Karpas-422 (cell line): ENCODE results near the gene TLCD3B. TPM values are rescaled to one million over a fixed set of nuclear protein-coding genes. Genes with fewer than 3 reads are reported as not detected.

ENCODE experiments used
- DNase-seq: peaks from one replicate; pipeline ENCODE4 v3.0.0-alpha.2; 2015
- H2AFZ ChIP-seq: fragments of 200-600 bp; sonication (generic); 2 replicates; pipeline ENCODE4 v1.6.1; 2014; ENCODE audit warnings: antibody characterized with exemption, low read length, mixed read lengths
- H3K27ac ChIP-seq: fragments of 200-600 bp; sonication (generic); 2 replicates; pipeline ENCODE4 v1.5.1; 2014; ENCODE audit warnings: mild to moderate bottlenecking, low read length, moderate library complexity
- H3K27me3 ChIP-seq: fragments of 200-600 bp; sonication (generic); 2 replicates; pipeline ENCODE4 v1.6.1; 2014; ENCODE audit warnings: low read length, mixed read lengths
- H3K36me3 ChIP-seq: fragments of 200-600 bp; sonication (generic); 2 replicates; pipeline ENCODE4 v1.6.1; 2014; ENCODE audit warnings: low read length, mixed read lengths; ENCODE audit not compliant: insufficient read depth
- H3K4me1 ChIP-seq: fragments of 200-600 bp; sonication (generic); 2 replicates; pipeline ENCODE4 v1.6.1; 2014; ENCODE audit warnings: mild to moderate bottlenecking, low read length, mixed read lengths
- H3K4me2 ChIP-seq: fragments of 200-600 bp; sonication (generic); 2 replicates; pipeline ENCODE4 v1.6.1; 2014; ENCODE audit warnings: low read length, low read depth, mild to moderate bottlenecking; ENCODE audit not compliant: poor library complexity, severe bottlenecking
- H3K4me3 ChIP-seq: fragments of 200-600 bp; sonication (generic); 2 replicates; pipeline ENCODE4 v1.5.1; 2014; ENCODE audit warnings: mild to moderate bottlenecking, antibody characterized with exemption, low read length, mixed read lengths
- H3K79me2 ChIP-seq: fragments of 200-600 bp; sonication (generic); 2 replicates; pipeline ENCODE4 v1.6.1; 2014; ENCODE audit warnings: mild to moderate bottlenecking, low read length, mixed read lengths
- H3K9ac ChIP-seq: fragments of 200-600 bp; sonication (generic); 2 replicates; pipeline ENCODE4 v1.6.0; 2014; ENCODE audit warnings: low read length
- H3K9me2 ChIP-seq: fragments of 200-600 bp; sonication (generic), shearing (Covaris generic); replicated peaks from 2 replicates; pipeline ENCODE4 v1.6.0; 2014; ENCODE audit warnings: mild to moderate bottlenecking, low read length, moderate library complexity; ENCODE audit not compliant: insufficient read depth
- H3K9me3 ChIP-seq: fragments of 300-700, 200-600 bp; sonication (generic); 2 replicates; pipeline ENCODE4 v1.6.1; 2014; ENCODE audit warnings: low read length, mixed read lengths
- H4K20me1 ChIP-seq: fragments of 200-600 bp; sonication (generic); 2 replicates; pipeline ENCODE4 v1.6.1; 2014; ENCODE audit warnings: mild to moderate bottlenecking, antibody characterized with exemption, low read length, low read depth; ENCODE audit not compliant: insufficient read depth
- total RNA-seq: library from RNA; depleted of rRNA; stranded (reverse); fragments of >200 nt; shearing (Covaris generic); gene quantifications from 2 replicates; pipeline ENCODE4 v1.2.3, GENCODE V29; 2014; ENCODE audit warnings: low replicate concordance

Gene TLCD3B
- total RNA-seq, 1 experiment from 2014 or later, result not detected

DNA sequence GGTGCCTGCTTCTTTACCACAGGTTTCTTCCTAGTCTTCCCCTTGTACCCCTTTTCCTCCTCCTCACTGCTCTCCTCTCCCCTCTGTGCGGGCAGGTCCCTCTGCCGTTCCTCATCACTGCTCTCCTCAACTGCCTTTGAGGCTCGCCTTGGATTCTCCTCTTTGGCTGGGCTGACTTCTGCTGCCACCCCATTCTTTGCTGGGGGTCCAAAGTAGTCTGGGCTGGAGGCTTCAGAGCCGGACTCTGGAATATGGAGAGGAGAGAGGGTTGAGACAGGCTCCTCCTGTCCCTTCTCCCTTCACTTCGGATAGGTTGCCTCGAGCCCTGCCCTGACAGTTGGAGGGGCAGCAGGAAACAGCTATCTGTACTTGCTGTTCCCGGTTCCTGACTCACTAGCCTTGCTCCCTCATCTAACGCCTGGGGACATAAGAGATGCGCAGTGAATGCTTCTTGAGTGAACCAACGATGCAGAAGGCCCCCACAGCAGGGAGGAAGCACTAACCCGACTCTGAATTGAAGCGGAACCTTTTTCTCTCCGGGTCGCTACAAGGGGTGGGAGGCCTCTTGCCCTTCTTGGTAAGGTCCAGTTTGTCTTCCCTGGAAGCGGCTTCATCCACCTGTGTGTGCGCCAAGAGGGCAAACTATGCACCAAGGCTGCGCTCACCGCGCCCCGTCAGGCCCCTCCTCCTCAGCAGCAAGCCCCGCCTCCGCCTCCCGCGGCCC is 36.3 kb downstream of the TLCD3B start:
- peak overlapping the region; percentile 90 for H3K27ac ChIP-seq
- H3K4me2 ChIP-seq, result peak overlapping the region; percentile 94
- no peaks in the 10 kb centered on the region for H4K20me1 ChIP-seq
- peak overlapping the region; percentile 96 for H3K9ac ChIP-seq
- H3K79me2 ChIP-seq, result peaks cover 13% of the 10 kb centered on the region
- peak overlapping the region; percentile 97 for H3K4me3 ChIP-seq
- no peak for DNase-seq
- peak overlapping the region; percentile 98; the same call in 1 of the 2 replicates for H2AFZ ChIP-seq
- H3K9me2 ChIP-seq, result no peaks in the 10 kb centered on the region
- H3K9me3 ChIP-seq, result no peaks in the 10 kb centered on the region
- H3K36me3 ChIP-seq, result peaks cover 8% of the 10 kb centered on the region; the same call in 1 of the 2 replicates
- H3K27me3 ChIP-seq, result no peaks in the 10 kb centered on the region
- H3K4me1 ChIP-seq, result peaks cover 34% of the 10 kb centered on the region

- Histone ChIP-seq H3K9me2 (no peaks in the 10 kb centered on the region), H2AFZ (no peak overlapping the region), H3K27me3 (no peaks in the 10 kb centered on the region), H3K9ac (peak overlapping the region; percentile 96), H3K36me3 (peaks cover 12% of the 10 kb centered on the region), H3K27ac (peak overlapping the region; percentile 90), H3K9me3 (no peaks in the 10 kb centered on the region), H3K79me2 (peaks cover 13% of the 10 kb centered on the region), H3K4me1 (peaks cover 34% of the 10 kb centered on the region), H4K20me1 (no peaks in the 10 kb centered on the region), H3K4me2 (peak overlapping the region; percentile 94), H3K4me3 (peak overlapping the region; percentile 97)
- peak; percentile 42 for DNase-seq
These were observed 37.0 kb downstream of the TLCD3B start for GRCh38 chr16:29993903-29994599.

- H3K9ac ChIP-seq, result peak overlapping the region; percentile 96
- no peaks in the 10 kb centered on the region for H4K20me1 ChIP-seq
- H3K36me3 ChIP-seq, result peaks cover 12% of the 10 kb centered on the region
- no peak overlapping the region for H2AFZ ChIP-seq
- no peaks in the 10 kb centered on the region for H3K27me3 ChIP-seq
- H3K4me1 ChIP-seq, result peaks cover 34% of the 10 kb centered on the region
- no peak overlapping the region for H3K4me3 ChIP-seq
- H3K79me2 ChIP-seq, result peaks cover 13% of the 10 kb centered on the region
- no peaks in the 10 kb centered on the region for H3K9me2 ChIP-seq
- H3K27ac ChIP-seq, result no peak overlapping the region
- DNase-seq, result no peak
- peak overlapping the region; percentile 94 for H3K4me2 ChIP-seq
- H3K9me3 ChIP-seq, result no peaks in the 10 kb centered on the region
These were observed 37.7 kb downstream of the TLCD3B start for GRCh38 chr16:29993191-29993902.

DNA sequence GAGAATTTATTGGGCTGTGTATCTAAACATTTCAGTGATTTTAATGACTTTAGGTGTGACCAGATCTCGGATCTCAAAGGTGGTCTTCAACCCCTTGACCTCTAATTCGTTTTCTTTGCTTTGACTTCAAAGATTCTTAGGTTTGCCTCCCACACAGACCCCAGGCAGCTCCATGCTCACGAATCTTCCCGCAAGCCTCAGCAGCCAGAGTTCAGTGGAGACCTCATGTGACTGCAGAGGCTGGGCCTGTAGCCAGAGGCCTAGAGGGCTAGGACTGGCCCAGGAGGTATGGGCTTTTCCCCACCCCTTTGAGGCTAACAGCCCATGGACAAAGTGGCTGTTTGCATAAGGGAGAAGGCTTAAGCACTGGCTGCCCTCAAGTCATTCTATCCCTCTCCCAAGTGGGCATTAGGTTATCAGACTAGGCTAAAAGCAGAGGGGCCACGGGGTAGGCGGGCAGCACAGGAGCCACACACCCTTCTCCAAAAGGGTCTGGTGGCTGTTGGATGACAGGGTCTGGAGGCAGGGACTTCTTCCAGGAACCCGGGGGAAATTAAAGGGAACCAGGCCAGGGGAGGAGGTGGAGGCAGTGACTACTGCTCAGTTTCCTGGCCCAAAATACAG is 38.6 kb downstream of the TLCD3B start:
- no peak overlapping the region for H3K9ac ChIP-seq
- no peak overlapping the region for H3K4me2 ChIP-seq
- H3K9me2 ChIP-seq, result no peaks in the 10 kb centered on the region
- DNase-seq, result no peak
- H3K4me1 ChIP-seq, result peaks cover 34% of the 10 kb centered on the region
- peaks cover 5% of the 10 kb centered on the region for H3K36me3 ChIP-seq
- H4K20me1 ChIP-seq, result no peaks in the 10 kb centered on the region
- no peak overlapping the region for H3K4me3 ChIP-seq
- H3K9me3 ChIP-seq, result no peaks in the 10 kb centered on the region
- no peak overlapping the region for H2AFZ ChIP-seq
- no peak overlapping the region for H3K27ac ChIP-seq
- no peaks in the 10 kb centered on the region for H3K27me3 ChIP-seq
- H3K79me2 ChIP-seq, result peaks cover 13% of the 10 kb centered on the region

DNA sequence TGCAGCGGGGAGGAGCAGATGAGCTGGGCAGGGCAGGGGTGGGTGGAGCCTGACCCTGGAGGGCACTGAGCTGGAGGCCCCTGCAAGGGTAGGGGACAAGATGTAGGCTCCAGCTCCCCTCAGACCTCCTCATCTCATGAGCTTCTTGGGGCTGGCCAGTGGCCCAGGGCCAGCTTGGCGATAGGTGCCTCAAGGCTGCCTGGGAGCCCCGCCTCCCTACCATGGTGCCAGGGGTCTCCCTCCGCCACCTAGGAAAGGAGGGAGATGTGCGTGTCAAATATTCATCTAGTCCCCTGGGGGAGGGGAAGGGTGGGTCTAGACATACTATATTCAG is 39.5 kb downstream of the TLCD3B start:
- Histone ChIP-seq H3K36me3 (peaks cover 5% of the 10 kb centered on the region; the same call in 1 of the 2 replicates), H2AFZ (no peak overlapping the region), H3K27me3 (no peaks in the 10 kb centered on the region)

DNA sequence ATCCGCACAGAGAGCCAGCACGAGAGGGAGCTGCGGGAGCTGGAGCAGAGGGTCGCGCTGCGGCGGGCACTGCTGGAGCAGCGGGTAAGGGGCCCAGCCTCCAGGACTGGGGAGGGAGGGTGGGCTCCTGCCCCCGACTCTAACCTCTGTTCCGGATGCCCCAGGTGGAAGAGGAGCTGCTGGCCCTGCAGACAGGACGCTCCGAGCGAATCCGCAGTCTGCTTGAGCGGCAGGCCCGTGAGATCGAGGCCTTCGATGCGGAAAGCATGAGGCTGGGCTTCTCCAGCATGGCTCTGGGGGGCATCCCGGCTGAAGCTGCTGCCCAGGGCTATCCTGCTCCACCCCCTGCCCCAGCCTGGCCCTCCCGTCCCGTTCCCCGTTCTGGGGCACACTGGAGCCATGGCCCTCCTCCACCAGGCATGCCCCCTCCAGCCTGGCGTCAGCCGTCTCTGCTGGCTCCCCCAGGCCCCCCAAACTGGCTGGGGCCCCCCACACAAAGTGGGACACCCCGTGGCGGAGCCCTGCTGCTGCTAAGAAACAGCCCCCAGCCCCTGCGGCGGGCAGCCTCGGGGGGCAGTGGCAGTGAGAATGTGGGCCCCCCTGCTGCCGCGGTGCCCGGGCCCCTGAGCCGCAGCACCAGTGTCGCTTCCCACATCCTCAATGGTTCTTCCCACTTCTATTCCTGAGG is 40.0 kb downstream of the TLCD3B start:
- Histone ChIP-seq H3K27me3 (no peaks in the 10 kb centered on the region), H3K4me1 (peaks cover 26% of the 10 kb centered on the region), H2AFZ (no peak overlapping the region), H4K20me1 (no peaks in the 10 kb centered on the region), H3K79me2 (no peaks in the 10 kb centered on the region), H3K4me2 (no peak overlapping the region), H3K9me2 (no peaks in the 10 kb centered on the region), H3K27ac (no peak overlapping the region), H3K9me3 (no peaks in the 10 kb centered on the region), H3K9ac (no peak overlapping the region), H3K36me3 (peaks cover 5% of the 10 kb centered on the region; the same call in 1 of the 2 replicates), H3K4me3 (no peak overlapping the region)
- no peak for DNase-seq

More for the DNA sequence above, 39.5 kb downstream of the TLCD3B start:
- Histone ChIP-seq H3K4me1 (peaks cover 26% of the 10 kb centered on the region), H3K9me2 (no peaks in the 10 kb centered on the region), H3K4me2 (no peak overlapping the region), H4K20me1 (no peaks in the 10 kb centered on the region), H3K9ac (no peak overlapping the region), H3K9me3 (no peaks in the 10 kb centered on the region), H3K27ac (no peak overlapping the region), H3K4me3 (no peak overlapping the region), H3K79me2 (peaks cover 4% of the 10 kb centered on the region)
- peak; percentile 38 for DNase-seq

GRCh38 chr16:29990034-29990433 is 41.0 kb downstream of the TLCD3B start:
- H3K27me3 ChIP-seq, result no peaks in the 10 kb centered on the region
- no peak for DNase-seq
- peaks cover 5% of the 10 kb centered on the region; the same call in 1 of the 2 replicates for H3K36me3 ChIP-seq
- no peak overlapping the region for H3K27ac ChIP-seq
- H3K9me3 ChIP-seq, result no peaks in the 10 kb centered on the region
- peaks cover 18% of the 10 kb centered on the region for H3K4me1 ChIP-seq
- H4K20me1 ChIP-seq, result no peaks in the 10 kb centered on the region
- H2AFZ ChIP-seq, result no peak overlapping the region
- H3K79me2 ChIP-seq, result no peaks in the 10 kb centered on the region
- H3K9ac ChIP-seq, result no peak overlapping the region
- no peak overlapping the region for H3K4me2 ChIP-seq
- no peaks in the 10 kb centered on the region for H3K9me2 ChIP-seq
- H3K4me3 ChIP-seq, result no peak overlapping the region
